ENCODE results near the gene ACP7.

The ACP7 gene

DNA sequence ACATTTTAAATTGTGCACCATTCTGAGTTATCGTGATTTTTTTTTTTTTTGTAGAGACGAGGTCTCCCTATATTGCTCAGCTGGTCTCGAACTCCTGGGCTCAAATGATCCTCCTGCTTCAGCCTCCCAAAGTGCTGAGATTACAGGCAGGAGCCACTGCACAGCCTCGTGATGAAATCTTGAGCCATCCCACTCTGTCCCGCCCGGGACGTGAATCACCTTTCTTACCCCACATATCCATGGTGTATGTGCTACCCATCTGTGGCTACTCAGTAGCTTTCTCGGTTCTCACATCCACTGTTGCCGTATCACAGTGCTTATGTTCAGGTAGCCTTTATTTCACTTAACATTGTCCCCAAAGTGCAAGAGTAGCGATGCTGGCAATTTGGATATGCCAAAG is 67.9 kb downstream of the ACP7 start:
- Histone ChIP-seq H3K36me3 (ENCODE audit: control insufficient read depth, insufficient read depth, low read length) (no peaks in the 10 kb centered on the region), H3K4me3 (replicated peaks; ENCODE audit: low read depth, low read length) (no peak overlapping the region), H3K27me3 (replicated peaks; ENCODE audit: control insufficient read depth, insufficient read depth, low read length) (no peaks in the 10 kb centered on the region)
- no peak for DNase-seq (ENCODE audit: extremely low read depth, insufficient read length)
- TF ChIP-seq CTCF (IDR thresholded peaks at IDR 0.05; ENCODE audit: insufficient read depth, low read length, poor library complexity, severe bottlenecking), result no peak

- TF ChIP-seq CTCF (IDR thresholded peaks at IDR 0.05; ENCODE audit: insufficient read depth, low read length, poor library complexity, severe bottlenecking), result no peak
- H3K4me3 ChIP-seq (replicated peaks; ENCODE audit: low read depth, low read length), result no peak overlapping the region
- no peaks in the 10 kb centered on the region for H3K36me3 ChIP-seq (ENCODE audit: control insufficient read depth, insufficient read depth, low read length)
- DNase-seq (ENCODE audit: extremely low read depth, insufficient read length), result no peak
- no peaks in the 10 kb centered on the region for H3K27me3 ChIP-seq (replicated peaks; ENCODE audit: control insufficient read depth, insufficient read depth, low read length)
Measured at GRCh38 chr19:39154100-39154628, 70.0 kb downstream of the ACP7 start.

DNA sequence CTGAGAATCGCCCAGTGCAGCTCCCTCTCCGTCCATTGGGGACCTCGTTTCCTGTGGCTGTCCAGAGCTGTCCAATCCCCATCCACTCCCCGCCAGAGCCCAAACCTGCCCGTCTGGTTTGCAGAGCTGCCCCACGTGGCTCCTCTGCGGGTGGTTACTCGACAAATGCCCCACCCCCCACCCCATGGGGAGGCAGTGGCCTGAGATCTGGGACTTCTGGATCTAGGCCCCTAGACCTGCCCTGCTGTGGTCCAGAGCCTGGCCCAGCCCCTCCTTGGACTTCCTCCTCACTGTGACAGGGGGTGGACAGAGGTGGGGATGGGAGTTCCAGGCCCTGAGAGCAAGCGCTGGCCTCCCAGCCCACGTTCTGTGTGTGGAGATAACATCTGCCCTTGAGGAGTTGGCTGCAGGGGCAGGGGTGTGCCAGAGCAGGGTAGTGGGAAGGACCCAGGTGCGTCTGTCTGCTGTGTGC is 70.5 kb downstream of the ACP7 start:
- Histone ChIP-seq H3K36me3 (ENCODE audit: control insufficient read depth, insufficient read depth, low read length) (no peaks in the 10 kb centered on the region), H3K27me3 (replicated peaks; ENCODE audit: control insufficient read depth, insufficient read depth, low read length) (no peaks in the 10 kb centered on the region), H3K4me3 (replicated peaks; ENCODE audit: low read depth, low read length) (no peak overlapping the region)
- no peak for TF ChIP-seq CTCF (IDR thresholded peaks at IDR 0.05; ENCODE audit: insufficient read depth, low read length, poor library complexity, severe bottlenecking)
- DNase-seq (ENCODE audit: extremely low read depth, insufficient read length), result no peak

- no peak for TF ChIP-seq CTCF (IDR thresholded peaks at IDR 0.05; ENCODE audit: insufficient read depth, low read length, poor library complexity, severe bottlenecking)
- no peaks in the 10 kb centered on the region for H3K36me3 ChIP-seq (ENCODE audit: control insufficient read depth, insufficient read depth, low read length)
- no peak for DNase-seq (ENCODE audit: extremely low read depth, insufficient read length)
Measured at GRCh38 chr19:39155114-39155700, 71.0 kb downstream of the ACP7 start.

GRCh38 chr19:39155741-39156140 is 71.6 kb downstream of the ACP7 start:
- Histone ChIP-seq H3K36me3 (ENCODE audit: control insufficient read depth, insufficient read depth, low read length) (no peaks in the 10 kb centered on the region), H3K4me3 (replicated peaks; ENCODE audit: low read depth, low read length) (no peak overlapping the region), H3K27me3 (replicated peaks; ENCODE audit: control insufficient read depth, insufficient read depth, low read length) (no peaks in the 10 kb centered on the region)
- no peak for TF ChIP-seq CTCF (IDR thresholded peaks at IDR 0.05; ENCODE audit: insufficient read depth, low read length, poor library complexity, severe bottlenecking)
- no peak for DNase-seq (ENCODE audit: extremely low read depth, insufficient read length)

More at GRCh38 chr19:39155114-39155700, 71.0 kb downstream of the ACP7 start:
- no peaks in the 10 kb centered on the region for H3K27me3 ChIP-seq (replicated peaks; ENCODE audit: control insufficient read depth, insufficient read depth, low read length)
- no peak overlapping the region for H3K4me3 ChIP-seq (replicated peaks; ENCODE audit: low read depth, low read length)

All from GM06990 (cell line).